Measurements from ENCODE around the gene PICK1.
"Not testable (repeated sequence)": the region's sequence is repeated elsewhere in the genome, so short reads cannot be mapped to it uniquely, and the experiment has no call there.

Gene PICK1

GRCh38 chr22:38110008-38110862 is 53.0 kb downstream of the PICK1 start, which contains the start of gene BAIAP2L2:
TSS of gene BAIAP2L2 (minus strand) at chr22:38110684. CDS start at chr22:38110525, 159 bp downstream.
- H3K4me1 ChIP-seq (ENCODE audit: insufficient read depth, low read length) = no peaks in the 10 kb centered on the region
- H3K4me3 ChIP-seq (ENCODE audit: low read length) = no peak within 1 kb of the TSS
- H3K27me3 ChIP-seq (ENCODE audit: insufficient read depth, low read length) = peaks cover 4% of the 10 kb centered on the region
- no peaks in the 10 kb centered on the region for H3K36me3 ChIP-seq (ENCODE audit: insufficient read depth, low read depth, low read length)
- no peaks in the 10 kb centered on the region for H3K9me3 ChIP-seq (ENCODE audit: insufficient read depth, low read depth, low read length)
- H3K27ac ChIP-seq (ENCODE audit: low read length) = no peak within 1 kb of the TSS
- no peak within 1 kb of the TSS for H3K9ac ChIP-seq (ENCODE audit: low read depth, low read length)

GRCh38 chr22:38110863-38111852 is 54.0 kb downstream of the PICK1 start:
- no peak overlapping the region for H3K4me3 ChIP-seq (ENCODE audit: low read length)
- H3K27me3 ChIP-seq (ENCODE audit: insufficient read depth, low read length) = peaks cover 4% of the 10 kb centered on the region
- H3K9ac ChIP-seq (ENCODE audit: low read depth, low read length) = no peak overlapping the region
- H3K4me1 ChIP-seq (ENCODE audit: insufficient read depth, low read length) = no peaks in the 10 kb centered on the region
- no peak overlapping the region for H3K27ac ChIP-seq (ENCODE audit: low read length)
- H3K9me3 ChIP-seq (ENCODE audit: insufficient read depth, low read depth, low read length) = no peaks in the 10 kb centered on the region
- H3K36me3 ChIP-seq (ENCODE audit: insufficient read depth, low read depth, low read length) = no peaks in the 10 kb centered on the region

- H3K9me3 ChIP-seq (ENCODE audit: insufficient read depth, low read depth, low read length) = no peaks in the 10 kb centered on the region
- peaks cover 4% of the 10 kb centered on the region for H3K27me3 ChIP-seq (ENCODE audit: insufficient read depth, low read length)
Measured at GRCh38 chr22:38111925-38112355, 54.7 kb downstream of the PICK1 start.

GRCh38 chr22:38112381-38112780 is 55.2 kb downstream of the PICK1 start:
- H3K4me3 ChIP-seq (ENCODE audit: low read length) = no peak overlapping the region
- H3K9me3 ChIP-seq (ENCODE audit: insufficient read depth, low read depth, low read length) = no peaks in the 10 kb centered on the region
- no peaks in the 10 kb centered on the region for H3K4me1 ChIP-seq (ENCODE audit: insufficient read depth, low read length)
- no peak overlapping the region for H3K9ac ChIP-seq (ENCODE audit: low read depth, low read length)
- peaks cover 4% of the 10 kb centered on the region for H3K27me3 ChIP-seq (ENCODE audit: insufficient read depth, low read length)
- H3K27ac ChIP-seq (ENCODE audit: low read length) = no peak overlapping the region
- H3K36me3 ChIP-seq (ENCODE audit: insufficient read depth, low read depth, low read length) = no peaks in the 10 kb centered on the region

More at GRCh38 chr22:38111925-38112355, 54.7 kb downstream of the PICK1 start:
- no peak overlapping the region for H3K9ac ChIP-seq (ENCODE audit: low read depth, low read length)
- no peaks in the 10 kb centered on the region for H3K4me1 ChIP-seq (ENCODE audit: insufficient read depth, low read length)
- H3K36me3 ChIP-seq (ENCODE audit: insufficient read depth, low read depth, low read length) = no peaks in the 10 kb centered on the region
- H3K4me3 ChIP-seq (ENCODE audit: low read length) = no peak overlapping the region
- H3K27ac ChIP-seq (ENCODE audit: low read length) = no peak overlapping the region

GRCh38 chr22:38114484-38115398 is 57.5 kb downstream of the PICK1 start:
- no peaks in the 10 kb centered on the region for H3K9me3 ChIP-seq (ENCODE audit: insufficient read depth, low read depth, low read length)
- H3K4me3 ChIP-seq (ENCODE audit: low read length) = no peak overlapping the region
- H3K27me3 ChIP-seq (ENCODE audit: insufficient read depth, low read length) = peaks cover 3% of the 10 kb centered on the region
- H3K4me1 ChIP-seq (ENCODE audit: insufficient read depth, low read length) = no peaks in the 10 kb centered on the region
- H3K36me3 ChIP-seq (ENCODE audit: insufficient read depth, low read depth, low read length) = no peaks in the 10 kb centered on the region
- no peak overlapping the region for H3K27ac ChIP-seq (ENCODE audit: low read length)
- H3K9ac ChIP-seq (ENCODE audit: low read depth, low read length) = no peak overlapping the region

- Histone ChIP-seq H3K9ac (ENCODE audit: low read depth, low read length) (no peak overlapping the region), H3K9me3 (ENCODE audit: insufficient read depth, low read depth, low read length) (no peaks in the 10 kb centered on the region), H3K27me3 (ENCODE audit: insufficient read depth, low read length) (no peaks in the 10 kb centered on the region), H3K27ac (ENCODE audit: low read length) (no peak overlapping the region), H3K4me3 (ENCODE audit: low read length) (no peak overlapping the region), H3K4me1 (ENCODE audit: insufficient read depth, low read length) (no peaks in the 10 kb centered on the region), H3K36me3 (ENCODE audit: insufficient read depth, low read depth, low read length) (no peaks in the 10 kb centered on the region)
Measured at GRCh38 chr22:38115423-38116205, 58.4 kb downstream of the PICK1 start.

- not testable (repeated sequence) for H3K4me1 ChIP-seq (ENCODE audit: insufficient read depth, low read length); H3K9me3 ChIP-seq (ENCODE audit: insufficient read depth, low read depth, low read length); H3K27ac ChIP-seq (ENCODE audit: low read length); H3K9ac ChIP-seq (ENCODE audit: low read depth, low read length); H3K27me3 ChIP-seq (ENCODE audit: insufficient read depth, low read length); H3K4me3 ChIP-seq (ENCODE audit: low read length); H3K36me3 ChIP-seq (ENCODE audit: insufficient read depth, low read depth, low read length)
Measured at GRCh38 chr22:38117556-38117955, 60.4 kb downstream of the PICK1 start.

GRCh38 chr22:38118182-38118581 is 61.0 kb downstream of the PICK1 start:
- Histone ChIP-seq H3K9me3 (ENCODE audit: insufficient read depth, low read depth, low read length) (no peaks in the 10 kb centered on the region), H3K27ac (ENCODE audit: low read length) (no peak overlapping the region), H3K27me3 (ENCODE audit: insufficient read depth, low read length) (no peaks in the 10 kb centered on the region), H3K4me3 (ENCODE audit: low read length) (no peak overlapping the region), H3K36me3 (ENCODE audit: insufficient read depth, low read depth, low read length) (no peaks in the 10 kb centered on the region), H3K9ac (ENCODE audit: low read depth, low read length) (no peak overlapping the region), H3K4me1 (ENCODE audit: insufficient read depth, low read length) (no peaks in the 10 kb centered on the region)

GRCh38 chr22:38118747-38119146 is 61.5 kb downstream of the PICK1 start:
- not testable (repeated sequence) for H3K4me3 ChIP-seq (ENCODE audit: low read length); H3K9ac ChIP-seq (ENCODE audit: low read depth, low read length); H3K27me3 ChIP-seq (ENCODE audit: insufficient read depth, low read length); H3K27ac ChIP-seq (ENCODE audit: low read length); H3K4me1 ChIP-seq (ENCODE audit: insufficient read depth, low read length); H3K9me3 ChIP-seq (ENCODE audit: insufficient read depth, low read depth, low read length); H3K36me3 ChIP-seq (ENCODE audit: insufficient read depth, low read depth, low read length)

- no peaks in the 10 kb centered on the region for H3K9me3 ChIP-seq (ENCODE audit: insufficient read depth, low read depth, low read length)
- no peak overlapping the region for H3K27ac ChIP-seq (ENCODE audit: low read length)
- H3K36me3 ChIP-seq (ENCODE audit: insufficient read depth, low read depth, low read length) = no peaks in the 10 kb centered on the region
- H3K9ac ChIP-seq (ENCODE audit: low read depth, low read length) = no peak overlapping the region
- H3K4me1 ChIP-seq (ENCODE audit: insufficient read depth, low read length) = no peaks in the 10 kb centered on the region
- no peak overlapping the region for H3K4me3 ChIP-seq (ENCODE audit: low read length)
- H3K27me3 ChIP-seq (ENCODE audit: insufficient read depth, low read length) = no peaks in the 10 kb centered on the region
Measured at GRCh38 chr22:38120359-38121110, 63.3 kb downstream of the PICK1 start.
